ENCODE measurements around the gene SERINC3.

DNA sequence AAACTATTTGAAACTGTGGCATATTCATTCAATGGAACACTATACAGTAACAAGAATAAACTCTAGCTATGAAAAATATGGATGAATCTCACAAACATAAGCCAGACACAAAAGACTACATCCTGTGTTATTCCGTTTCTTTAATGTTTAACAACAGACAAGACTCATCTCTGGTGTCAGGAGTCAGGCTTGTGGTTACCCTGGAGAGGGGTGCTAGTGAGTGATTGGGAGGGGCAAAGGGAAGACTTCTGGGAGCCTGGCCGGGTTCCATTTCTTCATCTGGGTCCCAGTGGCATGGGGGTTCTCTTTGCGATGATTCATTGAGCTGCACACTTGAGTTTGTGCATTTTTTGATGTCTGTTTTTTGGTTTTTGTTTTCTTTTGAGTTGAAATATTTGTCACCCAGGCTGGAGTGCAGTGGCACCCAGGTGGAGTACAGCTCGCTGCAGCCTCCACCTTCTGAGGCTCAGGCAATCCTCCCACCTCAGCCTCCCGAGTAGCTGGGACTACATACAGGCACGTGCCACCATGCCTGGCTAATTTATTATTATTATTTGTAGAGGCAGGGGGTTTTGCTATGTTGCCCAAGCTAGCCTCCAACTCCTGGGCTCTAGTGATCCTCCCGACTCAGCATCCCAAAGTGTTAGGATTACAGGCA lies 67.4 kb downstream of the SERINC3 start:
- TF ChIP-seq, protein P1, sequence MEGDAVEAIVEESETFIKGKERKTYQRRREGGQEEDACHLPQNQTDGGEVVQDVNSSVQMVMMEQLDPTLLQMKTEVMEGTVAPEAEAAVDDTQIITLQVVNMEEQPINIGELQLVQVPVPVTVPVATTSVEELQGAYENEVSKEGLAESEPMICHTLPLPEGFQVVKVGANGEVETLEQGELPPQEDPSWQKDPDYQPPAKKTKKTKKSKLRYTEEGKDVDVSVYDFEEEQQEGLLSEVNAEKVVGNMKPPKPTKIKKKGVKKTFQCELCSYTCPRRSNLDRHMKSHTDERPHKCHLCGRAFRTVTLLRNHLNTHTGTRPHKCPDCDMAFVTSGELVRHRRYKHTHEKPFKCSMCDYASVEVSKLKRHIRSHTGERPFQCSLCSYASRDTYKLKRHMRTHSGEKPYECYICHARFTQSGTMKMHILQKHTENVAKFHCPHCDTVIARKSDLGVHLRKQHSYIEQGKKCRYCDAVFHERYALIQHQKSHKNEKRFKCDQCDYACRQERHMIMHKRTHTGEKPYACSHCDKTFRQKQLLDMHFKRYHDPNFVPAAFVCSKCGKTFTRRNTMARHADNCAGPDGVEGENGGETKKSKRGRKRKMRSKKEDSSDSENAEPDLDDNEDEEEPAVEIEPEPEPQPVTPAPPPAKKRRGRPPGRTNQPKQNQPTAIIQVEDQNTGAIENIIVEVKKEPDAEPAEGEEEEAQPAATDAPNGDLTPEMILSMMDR (IDR thresholded peaks at IDR 0.05): no peak
- no peak for TF ChIP-seq POLR2AphosphoS5 (IDR thresholded peaks at IDR 0.05)

Measured in suprapubic skin (tissue), 3 donors.